ENCODE measurements around the gene CDX1. TPM values are rescaled to one million over a fixed set of nuclear protein-coding genes. Genes with fewer than 3 reads are reported as not detected.

Gene CDX1
- total RNA-seq, 2 donors from 2014 or later: 299 to 498 TPM

- intact Hi-C loops (cut with DNase I): loop anchor here (1.0 to 10.0 kb wide), 3 partner anchors 57 to 217 kb away; no protein-coding TSS in a partner anchor
- peak; percentile 96 for TF ChIP-seq CTCF (IDR thresholded peaks at IDR 0.05)
- H3K36me3 ChIP-seq: no peaks in the 10 kb centered on the region
- peak overlapping the region in 1 of 2 donors; percentile 35 for H3K9ac ChIP-seq (ENCODE audit: low read depth in 2 of 2, low read length in 2 of 2)
- peak overlapping the region; percentile 75 for H3K27ac ChIP-seq
- DNase-seq: peak; percentile 89
- no peak overlapping the region for H3K4me3 ChIP-seq
- H3K9me3 ChIP-seq: no peaks in the 10 kb centered on the region
- peaks cover 6% of the 10 kb centered on the region for H3K4me1 ChIP-seq
- no peaks in the 10 kb centered on the region for H3K27me3 ChIP-seq
Observed at GRCh38 chr5:150217873-150218692, 51.5 kb downstream of the CDX1 start.

- Histone ChIP-seq H3K27ac (no peak overlapping the region), H3K9me3 (no peaks in the 10 kb centered on the region), H3K36me3 (no peaks in the 10 kb centered on the region), H3K27me3 (no peaks in the 10 kb centered on the region), H3K9ac (ENCODE audit: low read depth in 2 of 2, low read length in 2 of 2) (no peak overlapping the region), H3K4me3 (no peak overlapping the region), H3K4me1 (peaks cover 6% of the 10 kb centered on the region)
- TF ChIP-seq CTCF (IDR thresholded peaks at IDR 0.05): no peak
- DNase-seq: no peak
- intact Hi-C loops (cut with DNase I): loop anchor here (1.0 to 10.0 kb wide), 2 partner anchors 57 to 216 kb away; no protein-coding TSS in a partner anchor
Observed at GRCh38 chr5:150218693-150219035, 52.1 kb downstream of the CDX1 start.

GRCh38 chr5:150219142-150219541, 52.6 kb downstream of the CDX1 start:
- no peak overlapping the region for H3K4me3 ChIP-seq
- intact Hi-C loops (cut with DNase I): loop anchor here (10.0 kb wide), 1 partner anchor 216 kb away; no protein-coding TSS in a partner anchor
- no peak for TF ChIP-seq CTCF (IDR thresholded peaks at IDR 0.05)
- H3K9me3 ChIP-seq: no peaks in the 10 kb centered on the region
- H3K9ac ChIP-seq (ENCODE audit: low read depth in 2 of 2, low read length in 2 of 2): no peak overlapping the region
- H3K27ac ChIP-seq: no peak overlapping the region
- no peaks in the 10 kb centered on the region for H3K36me3 ChIP-seq
- H3K27me3 ChIP-seq: no peaks in the 10 kb centered on the region
- DNase-seq: no peak
- H3K4me1 ChIP-seq: peaks cover 6% of the 10 kb centered on the region

- DNase-seq: no peak
- Histone ChIP-seq H3K27ac (no peak overlapping the region), H3K9me3 (no peaks in the 10 kb centered on the region), H3K4me3 (no peak overlapping the region), H3K36me3 (no peaks in the 10 kb centered on the region), H3K4me1 (peaks cover 6% of the 10 kb centered on the region), H3K9ac (ENCODE audit: low read depth in 2 of 2, low read length in 2 of 2) (no peak overlapping the region), H3K27me3 (no peaks in the 10 kb centered on the region)
- intact Hi-C loops (cut with DNase I): loop anchor here (10.0 kb wide), 1 partner anchor 215 kb away; no protein-coding TSS in a partner anchor
- TF ChIP-seq CTCF (IDR thresholded peaks at IDR 0.05): no peak
Observed at GRCh38 chr5:150219861-150220260, 53.3 kb downstream of the CDX1 start.

GRCh38 chr5:150221471-150221870, 54.9 kb downstream of the CDX1 start:
- Histone ChIP-seq H3K27ac (no peak overlapping the region), H3K4me3 (no peak overlapping the region), H3K9me3 (no peaks in the 10 kb centered on the region), H3K4me1 (no peaks in the 10 kb centered on the region), H3K9ac (ENCODE audit: low read depth in 2 of 2, low read length in 2 of 2) (peak overlapping the region in 1 of 2 donors; percentile 15), H3K36me3 (no peaks in the 10 kb centered on the region), H3K27me3 (no peaks in the 10 kb centered on the region)
- DNase-seq: no peak
- no peak for TF ChIP-seq CTCF (IDR thresholded peaks at IDR 0.05)
- intact Hi-C loops (cut with DNase I): no loop called here

Data from colonic mucosa (tissue), 4 donors.